NCI-H1105 treated with DMSO at 0.1 percent for 48 hours (cell line): Measurements from ENCODE around the gene TUNAR.
A peak's percentile ranks its signal among the peaks of the same experiment; 100 is the strongest.

Experiments
- DNase-seq: peaks from one replicate; lab custom pipeline; 2025; lab: John Stamatoyannopoulos, UW

The TUNAR gene

GRCh38 chr14:95876761-95877538, at the start of gene TUNAR:
TSS of gene TUNAR (plus strand) at chr14:95876832.
- DNase-seq = peak; percentile 32

- DNase-seq = peak; percentile 78
Measured at GRCh38 chr14:95828649-95829265, 47.9 kb upstream of the TUNAR start.

- DNase-seq = no peak
Measured at GRCh38 chr14:95829321-95829720, 47.3 kb upstream of the TUNAR start.

GRCh38 chr14:95830386-95830785, 46.2 kb upstream of the TUNAR start:
- DNase-seq = peak; percentile 6

GRCh38 chr14:95831041-95831440, 45.6 kb upstream of the TUNAR start:
- DNase-seq = no peak

GRCh38 chr14:95831468-95831867, 45.2 kb upstream of the TUNAR start:
- no peak for DNase-seq

- no peak for DNase-seq
Measured at GRCh38 chr14:95832012-95832411, 44.6 kb upstream of the TUNAR start.

GRCh38 chr14:95833429-95833828, 43.2 kb upstream of the TUNAR start:
- DNase-seq = no peak

- no peak for DNase-seq
Measured at GRCh38 chr14:95834496-95834895, 42.1 kb upstream of the TUNAR start.

GRCh38 chr14:95835121-95835730, 41.4 kb upstream of the TUNAR start:
- DNase-seq = no peak

GRCh38 chr14:95838862-95839261, 37.8 kb upstream of the TUNAR start:
- DNase-seq = no peak

- DNase-seq = no peak
Measured at GRCh38 chr14:95840094-95840700, 36.4 kb upstream of the TUNAR start.

- peak; percentile 27 for DNase-seq
Measured at GRCh38 chr14:95841668-95842067, 35.0 kb upstream of the TUNAR start.

- DNase-seq = no peak
Measured at GRCh38 chr14:95849761-95850160, 26.9 kb upstream of the TUNAR start.

- DNase-seq = no peak
Measured at GRCh38 chr14:95850429-95850828, 26.2 kb upstream of the TUNAR start.

- no peak for DNase-seq
Measured at GRCh38 chr14:95855606-95856005, 21.0 kb upstream of the TUNAR start.

GRCh38 chr14:95857275-95857674, 19.4 kb upstream of the TUNAR start:
- DNase-seq = no peak

GRCh38 chr14:95858893-95859292, 17.7 kb upstream of the TUNAR start:
- DNase-seq = no peak

- DNase-seq = no peak
Measured at GRCh38 chr14:95862243-95862642, 14.4 kb upstream of the TUNAR start.

GRCh38 chr14:95863295-95863694, 13.3 kb upstream of the TUNAR start:
- no peak for DNase-seq

GRCh38 chr14:95869776-95870175, 6.9 kb upstream of the TUNAR start:
- no peak for DNase-seq

- no peak for DNase-seq
Measured at GRCh38 chr14:95870772-95871171, 5.9 kb upstream of the TUNAR start.

- DNase-seq = peak; percentile 7
Measured at GRCh38 chr14:95871531-95871930, 5.1 kb upstream of the TUNAR start.
